ENCODE measurements around the gene PFN2. TPM values are rescaled to one million over a fixed set of nuclear protein-coding genes. Genes with fewer than 3 reads are reported as not detected.

Gene PFN2
- total RNA-seq, 1 donor from 2014 or later, result 40.8 TPM

GRCh38 chr3:149971403-149972075, 844 bp upstream of the PFN2 start:
- DNase-seq, result peak; percentile 57
- Histone ChIP-seq H3K4me3 (peak overlapping the region; percentile 95), H3K9me3 (replicated peaks) (no peaks in the 10 kb centered on the region), H3K36me3 (no peaks in the 10 kb centered on the region), H3K27me3 (ENCODE audit: low read depth) (no peaks in the 10 kb centered on the region), H3K4me1 (peaks cover 53% of the 10 kb centered on the region), H3K27ac (replicated peaks) (peak overlapping the region; percentile 96)
- no peak for TF ChIP-seq CTCF (IDR thresholded peaks at IDR 0.05; ENCODE audit: borderline replicate concordance)
- intact Hi-C loops (cut with micrococcal nuclease), result no loop called here

GRCh38 chr3:149969940-149970715, 567 bp downstream of the PFN2 start:
- intact Hi-C loops (cut with micrococcal nuclease), result loop anchor here (5.0 to 10.0 kb wide), 2 partner anchors 212 to 245 kb away; no protein-coding TSS in a partner anchor
- Histone ChIP-seq H3K36me3 (peaks cover 10% of the 10 kb centered on the region), H3K27ac (replicated peaks) (peak overlapping the region; percentile 96), H3K4me3 (peak overlapping the region; percentile 95), H3K9me3 (replicated peaks) (no peaks in the 10 kb centered on the region), H3K27me3 (ENCODE audit: low read depth) (no peaks in the 10 kb centered on the region), H3K4me1 (peaks cover 65% of the 10 kb centered on the region)
- peak; percentile 84 for DNase-seq
- no peak for TF ChIP-seq CTCF (IDR thresholded peaks at IDR 0.05; ENCODE audit: borderline replicate concordance)

GRCh38 chr3:149969110-149969939, 1.4 kb downstream of the PFN2 start:
- peaks cover 73% of the 10 kb centered on the region for H3K4me1 ChIP-seq
- TF ChIP-seq CTCF (IDR thresholded peaks at IDR 0.05; ENCODE audit: borderline replicate concordance), result no peak
- intact Hi-C loops (cut with micrococcal nuclease), result loop anchor here (5.0 to 10.0 kb wide), 2 partner anchors 213 to 245 kb away; no protein-coding TSS in a partner anchor
- peak overlapping the region; percentile 96 for H3K27ac ChIP-seq (replicated peaks)
- peak; percentile 25 for DNase-seq
- H3K4me3 ChIP-seq, result peak overlapping the region; percentile 95
- peaks cover 10% of the 10 kb centered on the region for H3K36me3 ChIP-seq
- no peaks in the 10 kb centered on the region for H3K9me3 ChIP-seq (replicated peaks)
- no peaks in the 10 kb centered on the region for H3K27me3 ChIP-seq (ENCODE audit: low read depth)

GRCh38 chr3:149968216-149968615, 2.5 kb downstream of the PFN2 start:
- peaks cover 10% of the 10 kb centered on the region for H3K36me3 ChIP-seq
- intact Hi-C loops (cut with micrococcal nuclease), result loop anchor here (5.0 to 10.0 kb wide), 2 partner anchors 214 to 247 kb away; no protein-coding TSS in a partner anchor
- peak overlapping the region; percentile 96 for H3K27ac ChIP-seq (replicated peaks)
- no peak for DNase-seq
- H3K9me3 ChIP-seq (replicated peaks), result no peaks in the 10 kb centered on the region
- TF ChIP-seq CTCF (IDR thresholded peaks at IDR 0.05; ENCODE audit: borderline replicate concordance), result no peak
- peak overlapping the region; percentile 95 for H3K4me3 ChIP-seq
- H3K27me3 ChIP-seq (ENCODE audit: low read depth), result no peaks in the 10 kb centered on the region
- H3K4me1 ChIP-seq, result peaks cover 84% of the 10 kb centered on the region

GRCh38 chr3:149967086-149967685, 3.5 kb downstream of the PFN2 start:
- Histone ChIP-seq H3K36me3 (peaks cover 15% of the 10 kb centered on the region), H3K9me3 (replicated peaks) (no peaks in the 10 kb centered on the region), H3K27ac (replicated peaks) (peak overlapping the region; percentile 96), H3K27me3 (ENCODE audit: low read depth) (no peaks in the 10 kb centered on the region), H3K4me3 (peak overlapping the region; percentile 95), H3K4me1 (peaks cover 87% of the 10 kb centered on the region)
- no peak for DNase-seq
- intact Hi-C loops (cut with micrococcal nuclease), result loop anchor here (5.0 to 10.0 kb wide), 2 partner anchors 215 to 248 kb away; no protein-coding TSS in a partner anchor
- TF ChIP-seq CTCF (IDR thresholded peaks at IDR 0.05; ENCODE audit: borderline replicate concordance), result peak; percentile 71

Data from left ventricle myocardium inferior (tissue), 1 donor.